HG03139 (cell line): ENCODE data around the gene INKA2.

Experiments
- ATAC-seq: cut with Tn5 transposase; IDR thresholded peaks from one replicate; pipeline ENCODE4 v1.9.1; 2021; ENCODE audit not compliant: unreplicated experiment

INKA2 gene

GRCh38 chr1:111706921-111707320 is 32.3 kb downstream of the INKA2 start:
- ATAC-seq: no peak

GRCh38 chr1:111705841-111706240 is 33.4 kb downstream of the INKA2 start:
- ATAC-seq: no peak

GRCh38 chr1:111704776-111705175 is 34.4 kb downstream of the INKA2 start:
- ATAC-seq: no peak

GRCh38 chr1:111704240-111704639 is 35.0 kb downstream of the INKA2 start:
- no peak for ATAC-seq

- ATAC-seq: no peak
Measured at GRCh38 chr1:111702504-111703050, 36.6 kb downstream of the INKA2 start.

- no peak for ATAC-seq
Measured at GRCh38 chr1:111699268-111699667, 39.9 kb downstream of the INKA2 start.

- ATAC-seq: no peak
Measured at GRCh38 chr1:111696330-111696729, 42.9 kb downstream of the INKA2 start.

GRCh38 chr1:111695801-111696200 is 43.4 kb downstream of the INKA2 start:
- ATAC-seq: no peak

- ATAC-seq: no peak
Measured at GRCh38 chr1:111691886-111692285, 47.3 kb downstream of the INKA2 start.

GRCh38 chr1:111690306-111690617 is 48.9 kb downstream of the INKA2 start:
- no peak for ATAC-seq
